SK-N-SH treated with all-trans-retinoic acid at 6 μM for 48 hours (cell line): ENCODE data around the gene ICE1.

Experiments used
- PATZ1 ChIP-seq: fragments of 250-450 bp; sonication (Bioruptor Pico); IDR thresholded peaks from 2 replicates; pipeline ENCODE4 v1.8.0; 2020; ENCODE audit warnings: mild to moderate bottlenecking, moderate library complexity, borderline replicate concordance
- TCF4 ChIP-seq: fragments of 250-450 bp; sonication (Bioruptor Pico); IDR thresholded peaks from 2 replicates; pipeline ENCODE4 v1.8.0; 2021; ENCODE audit warnings: mild to moderate bottlenecking, moderate library complexity, borderline replicate concordance

GRCh38 chr5:5423586-5423985 lies 1.1 kb downstream of the ICE1 start:
- no peak for TF ChIP-seq PATZ1 (CRISPR knock-in tag)
- no peak for TF ChIP-seq TCF4 (CRISPR knock-in tag)
